BE2C (cell line): ENCODE measurements around the gene CFAP20DC.

ENCODE experiments used
- DNase-seq: peaks from one replicate; pipeline ENCODE4 v3.0.0-alpha.2; 2020
- H3K27me3 ChIP-seq: fragments of 250-450 bp; sonication (Bioruptor Pico); 2 replicates; pipeline ENCODE4 v1.5.1; 2020; ENCODE audit warnings: mild to moderate bottlenecking
- H3K36me3 ChIP-seq: fragments of 250-450 bp; sonication (Bioruptor Pico); 2 replicates; pipeline ENCODE4 v1.5.1; 2020; ENCODE audit warnings: mild to moderate bottlenecking
- H3K4me1 ChIP-seq: fragments of 250-450 bp; sonication (Bioruptor Pico); 2 replicates; pipeline ENCODE4 v1.5.1; 2020
- H3K4me3 ChIP-seq: 2 replicates; pipeline ENCODE4 v1.5.1; 2011; ENCODE audit warnings: low read depth, low read length
- H3K9me3 ChIP-seq: fragments of 250-450 bp; sonication (Bioruptor Pico); 2 replicates; pipeline ENCODE4 v1.5.1; 2020
- CTCF ChIP-seq: IDR thresholded peaks from 2 replicates; pipeline ENCODE4 v1.5.1; 2012; ENCODE audit warnings: mild to moderate bottlenecking, low read depth, low read length

CFAP20DC gene

GRCh38 chr3:58888087-58888486, 161.7 kb downstream of the CFAP20DC start:
- TF ChIP-seq CTCF: no peak
- Histone ChIP-seq H3K4me1 (no peaks in the 10 kb centered on the region), H3K9me3 (no peaks in the 10 kb centered on the region), H3K36me3 (no peaks in the 10 kb centered on the region), H3K27me3 (no peaks in the 10 kb centered on the region), H3K4me3 (no peak overlapping the region)
- DNase-seq: no peak

- H3K4me1 ChIP-seq: no peaks in the 10 kb centered on the region
- TF ChIP-seq CTCF: no peak
- H3K27me3 ChIP-seq: no peaks in the 10 kb centered on the region
These were observed 165.4 kb downstream of the CFAP20DC start for GRCh38 chr3:58884453-58884852.

GRCh38 chr3:58880182-58880581, 169.6 kb downstream of the CFAP20DC start:
- DNase-seq: no peak
- no peaks in the 10 kb centered on the region for H3K36me3 ChIP-seq
- H3K4me3 ChIP-seq: no peak overlapping the region
- H3K9me3 ChIP-seq: no peaks in the 10 kb centered on the region
- TF ChIP-seq CTCF: no peak
- H3K4me1 ChIP-seq: no peaks in the 10 kb centered on the region
- no peaks in the 10 kb centered on the region for H3K27me3 ChIP-seq

More at GRCh38 chr3:58884453-58884852, 165.4 kb downstream of the CFAP20DC start:
- no peak overlapping the region for H3K4me3 ChIP-seq
- no peaks in the 10 kb centered on the region for H3K36me3 ChIP-seq
- H3K9me3 ChIP-seq: no peaks in the 10 kb centered on the region
- DNase-seq: no peak

GRCh38 chr3:58874795-58875194, 175.0 kb downstream of the CFAP20DC start:
- H3K4me3 ChIP-seq: no peak overlapping the region
- no peak for DNase-seq
- H3K36me3 ChIP-seq: no peaks in the 10 kb centered on the region
- H3K4me1 ChIP-seq: no peaks in the 10 kb centered on the region
- no peaks in the 10 kb centered on the region for H3K27me3 ChIP-seq
- H3K9me3 ChIP-seq: no peaks in the 10 kb centered on the region
- TF ChIP-seq CTCF: no peak

- Histone ChIP-seq H3K9me3 (no peaks in the 10 kb centered on the region), H3K36me3 (no peaks in the 10 kb centered on the region), H3K4me1 (no peaks in the 10 kb centered on the region), H3K27me3 (no peaks in the 10 kb centered on the region), H3K4me3 (no peak overlapping the region)
- DNase-seq: no peak
- TF ChIP-seq CTCF: no peak
These were observed 175.5 kb downstream of the CFAP20DC start for GRCh38 chr3:58874248-58874741.

- DNase-seq: no peak
- no peaks in the 10 kb centered on the region for H3K36me3 ChIP-seq
- TF ChIP-seq CTCF: no peak
- H3K4me3 ChIP-seq: no peak overlapping the region
- H3K27me3 ChIP-seq: no peaks in the 10 kb centered on the region
- H3K9me3 ChIP-seq: no peaks in the 10 kb centered on the region
- H3K4me1 ChIP-seq: no peaks in the 10 kb centered on the region
These were observed 181.6 kb downstream of the CFAP20DC start for GRCh38 chr3:58868097-58868779.
